SU-DHL-6 (cell line): ENCODE measurements around the gene CLCA2.

Experiments used
- H2AFZ ChIP-seq: fragments of 200-600 bp; sonication (generic); 2 replicates; pipeline ENCODE4 v1.6.1; 2014; ENCODE audit warnings: low read depth, mild to moderate bottlenecking, moderate library complexity, mixed read lengths, antibody characterized with exemption, low read length; ENCODE audit not compliant: severe bottlenecking
- H3F3A ChIP-seq: fragments of 200-600 bp; shearing (Covaris generic); 2 replicates; pipeline ENCODE4 v1.6.0; 2016; ENCODE audit warnings: antibody characterized with exemption, mild to moderate bottlenecking; ENCODE audit not compliant: insufficient read depth
- H3K27ac ChIP-seq: fragments of 200-600 bp; sonication (generic); 2 replicates; pipeline ENCODE4 v1.5.1; 2016; ENCODE audit warnings: low read depth, mild to moderate bottlenecking, low read length, moderate library complexity, mixed read lengths
- H3K27me3 ChIP-seq: fragments of 200-600 bp; sonication (generic), shearing (Covaris generic); 2 replicates; pipeline ENCODE4 v1.6.0; 2014; ENCODE audit warnings: mild to moderate bottlenecking, low read length
- H3K36me3 ChIP-seq: fragments of 200-600 bp; sonication (generic); 2 replicates; pipeline ENCODE4 v1.6.1; 2014; ENCODE audit warnings: mild to moderate bottlenecking, low read length, mixed read lengths
- H3K4me2 ChIP-seq: fragments of 300-600, 200-600 bp; shearing (Covaris generic), sonication (generic); 2 replicates; pipeline ENCODE4 v1.6.0; 2014; ENCODE audit warnings: low read length, low read depth, mild to moderate bottlenecking; ENCODE audit not compliant: poor library complexity, severe bottlenecking
- H3K4me3 ChIP-seq: fragments of 200-600 bp; sonication (generic); 2 replicates; pipeline ENCODE4 v1.5.1; 2014; ENCODE audit warnings: antibody characterized with exemption, low read length, mild to moderate bottlenecking, mixed read lengths; ENCODE audit not compliant: insufficient read depth, poor library complexity, severe bottlenecking
- H3K79me2 ChIP-seq: fragments of 200-600 bp; sonication (generic); 2 replicates; pipeline ENCODE4 v1.6.1; 2014; ENCODE audit warnings: mild to moderate bottlenecking, low read length, moderate library complexity; ENCODE audit not compliant: insufficient read depth
- H3K9ac ChIP-seq: fragments of 200-600 bp; sonication (generic); 2 replicates; pipeline ENCODE4 v1.7.0; 2014; ENCODE audit warnings: mild to moderate bottlenecking, low read length
- H3K9me2 ChIP-seq: fragments of 200-600 bp; sonication (generic); replicated peaks from 2 replicates; pipeline ENCODE4 v1.6.1; 2014; ENCODE audit warnings: low read length; ENCODE audit not compliant: insufficient read depth
- H3K9me3 ChIP-seq: fragments of 200-600 bp; sonication (generic); 2 replicates; pipeline ENCODE4 v1.6.1; 2014; ENCODE audit warnings: low read length, mixed read lengths; ENCODE audit not compliant: insufficient read depth
- H4K20me1 ChIP-seq: fragments of 200-600 bp; sonication (generic); 2 replicates; pipeline ENCODE4 v1.6.1; 2014; ENCODE audit warnings: low read depth, mild to moderate bottlenecking, antibody characterized with exemption, low read length, moderate library complexity, mixed read lengths
- CTCF ChIP-seq: fragments of 200-600 bp; sonication (generic); IDR thresholded peaks from one replicate; pipeline ENCODE4 v1.5.1; 2017; ENCODE audit warnings: antibody characterized with exemption, mild to moderate bottlenecking, low read length, moderate library complexity; ENCODE audit not compliant: insufficient read depth, poor library complexity, severe bottlenecking
- EZH2phosphoT487 ChIP-seq: fragments of 200-600 bp; sonication (generic), shearing (Covaris generic); conservative IDR thresholded peaks from 2 replicates; pipeline ENCODE4 v1.6.1; 2018; ENCODE audit warnings: mild to moderate bottlenecking, antibody characterized with exemption, low read length, moderate library complexity, mixed read lengths

CLCA2 gene

GRCh38 chr1:86429122-86429725 lies 5.3 kb downstream of the CLCA2 start:
- Histone ChIP-seq H3K4me3 (no peak overlapping the region), H3K9me2 (no peaks in the 10 kb centered on the region), H3F3A (no peaks in the 10 kb centered on the region), H2AFZ (no peak overlapping the region), H3K4me2 (no peak overlapping the region), H3K36me3 (no peaks in the 10 kb centered on the region), H3K79me2 (no peaks in the 10 kb centered on the region), H3K27ac (no peak overlapping the region), H3K9ac (no peak overlapping the region), H3K9me3 (no peaks in the 10 kb centered on the region), H4K20me1 (no peaks in the 10 kb centered on the region), H3K27me3 (no peaks in the 10 kb centered on the region)
- no peak for TF ChIP-seq EZH2phosphoT487
- TF ChIP-seq CTCF, result no peak

GRCh38 chr1:86429835-86430234 lies 5.9 kb downstream of the CLCA2 start:
- H3K4me3 ChIP-seq, result no peak overlapping the region
- no peak overlapping the region for H3K4me2 ChIP-seq
- no peak overlapping the region for H3K27ac ChIP-seq
- H3K79me2 ChIP-seq, result no peaks in the 10 kb centered on the region
- no peaks in the 10 kb centered on the region for H3K36me3 ChIP-seq
- H4K20me1 ChIP-seq, result no peaks in the 10 kb centered on the region
- H3K9me2 ChIP-seq, result no peaks in the 10 kb centered on the region
- no peaks in the 10 kb centered on the region for H3F3A ChIP-seq
- no peak overlapping the region for H3K9ac ChIP-seq
- no peak for TF ChIP-seq EZH2phosphoT487
- TF ChIP-seq CTCF, result no peak
- no peaks in the 10 kb centered on the region for H3K27me3 ChIP-seq
- H2AFZ ChIP-seq, result no peak overlapping the region
- no peaks in the 10 kb centered on the region for H3K9me3 ChIP-seq

GRCh38 chr1:86430376-86430775 lies 6.4 kb downstream of the CLCA2 start:
- TF ChIP-seq CTCF (no peak), EZH2phosphoT487 (no peak)
- Histone ChIP-seq H3K36me3 (no peaks in the 10 kb centered on the region), H2AFZ (no peak overlapping the region), H4K20me1 (no peaks in the 10 kb centered on the region), H3K9me2 (no peaks in the 10 kb centered on the region), H3K4me2 (no peak overlapping the region), H3K27ac (no peak overlapping the region), H3K79me2 (no peaks in the 10 kb centered on the region), H3K9ac (no peak overlapping the region), H3K4me3 (no peak overlapping the region), H3K27me3 (no peaks in the 10 kb centered on the region), H3K9me3 (no peaks in the 10 kb centered on the region), H3F3A (no peaks in the 10 kb centered on the region)
